ENCODE results near the gene PALM. TPM values are rescaled to one million over a fixed set of nuclear protein-coding genes. Genes with fewer than 3 reads are reported as not detected.
A peak's percentile ranks its signal among the peaks of the same experiment; 100 is the strongest.

The PALM gene
- total RNA-seq, 1 donor from 2014 or later = 42.0 TPM

GRCh38 chr19:677201-677600 lies 31.5 kb upstream of the PALM start:
- no peak overlapping the region for H3K27ac Mint-ChIP-seq (ENCODE audit: unreplicated experiment)
- H3K27me3 Mint-ChIP-seq (ENCODE audit: unreplicated experiment) = peaks cover 8% of the 10 kb centered on the region
- peaks cover 2% of the 10 kb centered on the region for H3K4me1 Mint-ChIP-seq (ENCODE audit: unreplicated experiment)
- TF ChIP-seq, protein P1, sequence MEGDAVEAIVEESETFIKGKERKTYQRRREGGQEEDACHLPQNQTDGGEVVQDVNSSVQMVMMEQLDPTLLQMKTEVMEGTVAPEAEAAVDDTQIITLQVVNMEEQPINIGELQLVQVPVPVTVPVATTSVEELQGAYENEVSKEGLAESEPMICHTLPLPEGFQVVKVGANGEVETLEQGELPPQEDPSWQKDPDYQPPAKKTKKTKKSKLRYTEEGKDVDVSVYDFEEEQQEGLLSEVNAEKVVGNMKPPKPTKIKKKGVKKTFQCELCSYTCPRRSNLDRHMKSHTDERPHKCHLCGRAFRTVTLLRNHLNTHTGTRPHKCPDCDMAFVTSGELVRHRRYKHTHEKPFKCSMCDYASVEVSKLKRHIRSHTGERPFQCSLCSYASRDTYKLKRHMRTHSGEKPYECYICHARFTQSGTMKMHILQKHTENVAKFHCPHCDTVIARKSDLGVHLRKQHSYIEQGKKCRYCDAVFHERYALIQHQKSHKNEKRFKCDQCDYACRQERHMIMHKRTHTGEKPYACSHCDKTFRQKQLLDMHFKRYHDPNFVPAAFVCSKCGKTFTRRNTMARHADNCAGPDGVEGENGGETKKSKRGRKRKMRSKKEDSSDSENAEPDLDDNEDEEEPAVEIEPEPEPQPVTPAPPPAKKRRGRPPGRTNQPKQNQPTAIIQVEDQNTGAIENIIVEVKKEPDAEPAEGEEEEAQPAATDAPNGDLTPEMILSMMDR (IDR thresholded peaks at IDR 0.05; ENCODE audit: unreplicated experiment) = no peak
- no peaks in the 10 kb centered on the region for H3K36me3 Mint-ChIP-seq (ENCODE audit: low read depth, unreplicated experiment)
- no peak for DNase-seq (ENCODE audit: low spot score)
- no peak overlapping the region for H3K4me3 Mint-ChIP-seq (ENCODE audit: unreplicated experiment)
- no peaks in the 10 kb centered on the region for H3K9me3 Mint-ChIP-seq (ENCODE audit: unreplicated experiment)

DNA sequence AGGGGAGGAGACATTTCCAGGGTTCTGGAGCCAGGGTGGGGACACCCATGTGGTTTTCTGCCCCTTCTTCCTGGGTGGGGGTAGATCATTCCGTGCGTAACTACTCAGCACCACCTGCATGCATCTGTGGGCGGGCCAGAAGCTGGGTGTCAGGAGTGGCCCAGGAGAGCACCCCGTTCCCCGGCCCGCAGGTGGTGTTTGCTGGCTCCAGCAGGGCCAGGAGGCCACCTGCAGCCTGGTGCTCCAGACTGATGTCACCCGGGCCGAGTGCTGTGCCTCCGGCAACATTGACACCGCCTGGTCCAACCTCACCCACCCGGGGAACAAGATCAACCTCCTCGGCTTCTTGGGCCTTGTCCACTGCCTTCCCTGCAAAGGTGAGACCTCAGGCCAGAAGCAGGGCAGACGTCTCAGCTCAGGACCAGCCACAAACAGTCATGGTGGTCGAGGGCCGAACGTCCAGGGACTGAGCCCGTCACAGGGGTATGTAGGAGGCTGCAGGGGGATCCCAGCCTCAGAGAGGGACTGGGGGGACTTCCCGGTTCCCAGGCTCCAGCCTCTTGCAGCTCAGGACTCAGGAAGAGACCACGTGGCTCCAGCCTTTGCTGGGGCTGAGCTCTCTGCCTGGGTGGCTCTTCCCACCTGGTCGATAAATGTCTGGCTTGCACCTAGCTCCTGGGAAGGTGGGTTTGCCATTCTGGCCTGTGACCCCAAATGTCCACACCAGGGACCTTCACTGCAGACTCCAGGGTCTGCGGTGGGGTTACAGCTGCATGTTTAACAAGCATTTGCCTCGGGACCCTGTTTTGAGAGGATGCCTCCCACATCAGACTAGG lies 30.9 kb upstream of the PALM start:
- peaks cover 2% of the 10 kb centered on the region for H3K4me1 Mint-ChIP-seq (ENCODE audit: unreplicated experiment)
- TF ChIP-seq, protein P1 (IDR thresholded peaks at IDR 0.05; ENCODE audit: unreplicated experiment) = no peak
- no peak for DNase-seq (ENCODE audit: low spot score)
- H3K4me3 Mint-ChIP-seq (ENCODE audit: unreplicated experiment) = no peak overlapping the region
- H3K36me3 Mint-ChIP-seq (ENCODE audit: low read depth, unreplicated experiment) = no peaks in the 10 kb centered on the region
- no peak overlapping the region for H3K27ac Mint-ChIP-seq (ENCODE audit: unreplicated experiment)
- H3K9me3 Mint-ChIP-seq (ENCODE audit: unreplicated experiment) = no peaks in the 10 kb centered on the region
- H3K27me3 Mint-ChIP-seq (ENCODE audit: unreplicated experiment) = peaks cover 8% of the 10 kb centered on the region

DNA sequence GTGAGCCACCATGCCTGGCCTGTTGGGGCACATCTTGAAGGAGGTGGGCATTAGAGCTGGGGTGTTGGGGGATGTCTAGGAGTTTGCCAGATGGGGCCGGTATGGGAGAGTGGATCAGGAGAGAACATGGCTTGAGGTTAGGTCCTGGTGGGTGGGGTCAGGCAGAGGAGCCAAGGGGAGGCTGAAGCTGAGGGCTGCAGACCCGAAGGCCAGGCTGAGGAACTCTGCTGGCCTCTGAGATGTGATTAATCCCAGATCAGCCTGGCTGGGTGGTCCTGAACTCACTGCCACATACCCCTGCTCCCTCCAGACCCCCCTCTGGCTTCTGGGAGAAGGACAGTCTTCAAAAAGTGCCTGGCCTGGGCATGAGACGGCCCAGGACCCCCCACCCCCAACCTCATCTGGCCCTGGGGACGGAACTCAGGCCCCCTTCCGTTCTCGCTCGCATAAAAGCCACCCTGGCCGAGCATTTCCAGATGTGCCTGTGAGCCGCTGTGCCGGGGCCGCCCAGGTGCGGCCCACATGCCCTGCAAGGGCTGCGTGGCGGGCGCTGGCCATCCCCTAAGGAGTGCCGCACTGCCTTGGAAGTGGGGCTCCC lies 29.8 kb upstream of the PALM start:
- Mint-ChIP-seq H3K27ac (ENCODE audit: unreplicated experiment) (no peak overlapping the region), H3K27me3 (ENCODE audit: unreplicated experiment) (peaks cover 8% of the 10 kb centered on the region), H3K9me3 (ENCODE audit: unreplicated experiment) (no peaks in the 10 kb centered on the region), H3K36me3 (ENCODE audit: low read depth, unreplicated experiment) (no peaks in the 10 kb centered on the region), H3K4me3 (ENCODE audit: unreplicated experiment) (peak overlapping the region; percentile 83), H3K4me1 (ENCODE audit: unreplicated experiment) (peaks cover 2% of the 10 kb centered on the region)
- DNase-seq (ENCODE audit: low spot score) = no peak
- TF ChIP-seq, protein P1 (IDR thresholded peaks at IDR 0.05; ENCODE audit: unreplicated experiment) = no peak

DNA sequence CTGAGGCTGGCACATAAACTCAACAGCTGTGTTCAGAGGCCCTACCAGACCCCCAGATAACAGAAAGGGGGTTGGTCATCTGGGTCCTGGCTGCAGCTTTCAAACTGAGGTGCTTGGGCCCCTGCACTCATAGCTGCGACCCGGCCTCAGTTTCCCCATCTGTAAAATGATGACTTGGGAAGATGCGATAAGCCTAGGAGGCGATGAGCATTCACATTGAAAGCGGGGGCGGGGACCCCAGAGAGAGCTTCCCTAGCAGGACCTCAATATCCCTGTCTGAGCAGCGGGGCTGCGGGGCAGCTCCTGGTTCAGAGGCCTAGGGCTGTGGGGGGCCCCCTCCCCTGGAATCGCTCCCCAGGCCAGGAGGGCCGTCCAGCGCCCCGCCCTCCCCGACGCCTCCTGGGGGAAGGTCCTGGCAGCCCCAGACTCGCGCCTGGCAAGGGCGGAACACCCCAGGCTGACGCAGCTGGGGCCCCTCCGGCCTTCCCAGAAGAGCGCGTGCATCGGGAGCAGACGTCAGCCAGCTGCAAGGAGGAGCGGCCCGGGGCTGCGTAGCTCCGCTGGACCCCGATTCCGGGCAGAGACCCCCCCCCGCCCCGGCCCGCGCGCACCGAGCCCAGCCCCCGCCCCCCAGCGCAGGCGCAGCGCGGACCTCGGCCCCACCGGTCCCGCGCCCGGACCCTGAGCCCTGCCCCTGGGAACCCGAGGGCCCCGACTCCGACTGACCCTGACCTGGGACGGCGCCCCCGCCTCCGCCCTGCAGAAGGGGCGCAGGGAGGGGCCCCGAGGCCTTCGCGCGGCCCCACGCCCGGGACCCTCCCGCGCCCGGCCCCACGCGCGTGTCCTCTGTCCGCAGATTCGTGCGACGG lies 29.1 kb upstream of the PALM start:
- H3K27me3 Mint-ChIP-seq (ENCODE audit: unreplicated experiment) = peaks cover 8% of the 10 kb centered on the region
- peak overlapping the region; percentile 83 for H3K4me3 Mint-ChIP-seq (ENCODE audit: unreplicated experiment)
- H3K9me3 Mint-ChIP-seq (ENCODE audit: unreplicated experiment) = no peaks in the 10 kb centered on the region
- TF ChIP-seq, protein P1 (IDR thresholded peaks at IDR 0.05; ENCODE audit: unreplicated experiment) = no peak
- DNase-seq (ENCODE audit: low spot score) = peak; percentile 45
- no peak overlapping the region for H3K27ac Mint-ChIP-seq (ENCODE audit: unreplicated experiment)
- H3K36me3 Mint-ChIP-seq (ENCODE audit: low read depth, unreplicated experiment) = no peaks in the 10 kb centered on the region
- peaks cover 2% of the 10 kb centered on the region for H3K4me1 Mint-ChIP-seq (ENCODE audit: unreplicated experiment)

Data from endothelial cell (in vitro differentiated cells).